Activated CD4-positive, CD25-positive, alpha-beta regulatory T cell treated with anti-CD3 and anti-CD28 coated beads, Interleukin-2, amount 50 U/mL, for 72 hours (primary cell): ENCODE measurements around the gene TRAPPC12.
A peak's percentile ranks its signal among the peaks of the same experiment; 100 is the strongest.

ENCODE experiments used
- DNase-seq: peaks from one replicate; pipeline ENCODE4 v3.0.0; 2021

The TRAPPC12 gene

DNA sequence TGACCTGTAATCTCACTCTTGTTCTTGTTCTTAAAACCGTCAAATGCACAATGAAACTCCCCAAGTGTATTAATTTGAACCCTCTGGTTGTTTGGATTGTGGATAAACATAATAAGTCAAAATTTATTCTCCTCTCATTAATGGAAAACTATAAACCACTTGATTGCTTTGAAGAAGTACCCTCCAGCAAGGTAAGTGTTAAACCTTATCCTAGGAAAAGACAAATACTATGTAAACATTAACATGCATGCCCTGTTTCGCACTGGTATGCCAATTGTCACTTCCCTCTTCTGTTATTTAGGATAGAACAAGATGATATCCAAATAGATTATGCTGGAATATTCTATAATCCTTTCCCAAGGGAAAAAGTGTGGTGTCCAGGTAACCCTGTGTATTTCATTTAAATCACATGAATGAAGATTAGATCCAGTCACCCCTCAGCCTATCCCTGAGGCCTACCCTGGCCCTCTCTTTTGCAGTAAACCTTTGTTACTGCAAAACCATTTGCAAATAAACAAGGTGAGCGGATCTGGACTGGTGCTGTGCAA is 138.5 kb downstream of the TRAPPC12 start:
- DNase-seq, result no peak

DNA sequence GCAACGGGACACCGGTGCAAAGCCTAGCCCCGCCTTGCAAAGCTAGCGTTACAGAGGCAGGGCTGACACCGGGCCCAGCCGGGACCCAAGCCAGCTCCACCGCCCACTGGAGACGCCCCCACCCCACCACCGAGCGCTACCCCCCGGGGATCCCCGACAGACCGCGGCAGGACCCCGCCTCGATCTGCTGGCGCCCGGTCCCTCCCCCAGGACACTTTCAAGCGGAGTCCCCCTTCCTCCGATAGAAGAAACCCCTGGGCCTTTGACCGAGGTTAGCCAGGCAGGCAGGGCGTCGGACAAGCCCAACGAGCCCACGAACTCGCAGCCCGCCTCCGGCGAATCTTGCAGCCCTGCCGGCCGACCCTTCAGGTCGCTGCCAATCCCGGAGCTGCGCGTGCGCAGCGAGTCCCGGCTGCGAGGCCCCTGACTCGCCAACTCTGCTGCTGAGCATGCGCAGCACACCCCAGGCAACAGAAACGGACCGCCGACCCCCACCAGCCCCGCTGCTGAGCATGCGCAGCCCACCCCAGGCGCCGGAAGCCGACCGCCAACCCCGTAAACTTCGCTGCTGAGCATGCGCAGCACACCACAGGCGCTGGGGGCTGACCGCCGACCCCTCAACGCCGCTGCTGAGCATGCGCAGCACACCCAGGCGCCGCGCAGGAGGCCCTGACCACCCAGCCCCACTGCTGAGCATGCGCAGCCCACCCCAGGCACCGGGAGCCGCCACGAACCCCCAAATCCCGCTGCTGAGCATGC is 139.2 kb downstream of the TRAPPC12 start:
- peak; percentile 97 for DNase-seq

DNA sequence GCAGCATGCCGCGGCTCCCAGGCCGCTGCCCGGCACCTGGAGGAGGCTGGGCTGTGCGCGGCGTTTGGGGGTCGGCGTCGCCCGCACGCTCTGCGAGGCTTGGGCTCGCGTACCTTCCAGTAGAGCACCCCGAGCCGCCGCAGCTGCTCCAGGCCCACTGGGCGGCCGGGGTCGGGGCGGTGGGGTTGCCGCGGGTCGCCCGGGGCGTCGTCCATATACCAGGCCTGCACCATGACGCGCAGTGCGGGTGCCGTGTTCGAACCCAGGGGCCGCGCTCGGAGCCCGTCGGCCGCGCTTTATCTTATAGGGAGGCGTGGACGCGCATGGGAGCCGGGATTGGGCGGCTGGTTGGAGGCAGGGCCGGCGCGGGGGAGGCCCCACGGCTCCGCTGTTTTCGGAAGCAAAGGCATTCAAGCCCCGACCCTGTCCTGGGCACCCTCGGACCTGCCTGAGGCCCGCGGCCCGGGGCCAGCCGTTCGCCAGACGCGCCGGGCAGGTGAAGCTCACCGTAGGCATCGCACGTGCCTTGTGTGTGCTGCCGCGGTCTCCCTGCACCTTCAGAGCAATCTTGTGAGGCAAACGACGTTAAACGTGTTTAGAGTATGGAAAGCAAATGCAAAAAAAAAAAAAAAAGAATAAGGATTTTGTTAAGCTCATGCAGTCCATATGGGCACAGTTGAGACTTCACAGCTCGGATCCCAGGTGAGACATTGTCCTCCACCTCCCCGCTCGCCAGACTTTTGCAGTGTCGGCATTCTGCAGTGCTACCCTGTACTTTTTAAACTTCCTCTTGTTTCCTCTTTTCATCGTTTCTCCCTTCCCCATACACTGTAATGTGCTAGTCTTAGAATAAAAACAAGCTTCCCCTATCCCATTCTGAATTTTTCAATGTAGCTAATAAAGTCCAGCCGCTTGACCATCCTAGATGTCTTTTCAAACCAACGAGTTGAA is 140.0 kb downstream of the TRAPPC12 start, which contains the start of gene ADI1:
ADI1 (minus strand) TSS at position 277 of the 951 bp plus-strand sequence; CDS start at position 233, 44 bp downstream.
- DNase-seq, result peak; percentile 80

DNA sequence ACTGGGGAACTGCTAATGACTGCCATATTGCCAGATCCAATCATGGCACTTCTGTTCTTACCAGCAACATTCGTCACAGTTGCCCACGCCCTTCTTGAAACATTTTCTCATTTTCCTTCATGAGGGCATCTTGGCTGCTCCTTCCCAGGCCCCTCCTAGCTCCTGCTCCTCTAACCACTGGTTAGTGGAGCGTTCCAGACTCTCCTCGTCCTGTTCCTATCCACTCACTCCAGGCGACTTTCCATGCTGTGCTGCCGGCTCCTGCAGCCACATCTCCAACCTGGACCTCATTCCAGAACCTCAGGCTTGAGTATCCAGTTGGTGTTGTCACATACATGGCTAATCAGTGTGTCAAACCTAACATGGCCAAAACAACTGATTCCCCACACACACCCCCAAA is 141.1 kb downstream of the TRAPPC12 start:
- DNase-seq, result no peak

DNA sequence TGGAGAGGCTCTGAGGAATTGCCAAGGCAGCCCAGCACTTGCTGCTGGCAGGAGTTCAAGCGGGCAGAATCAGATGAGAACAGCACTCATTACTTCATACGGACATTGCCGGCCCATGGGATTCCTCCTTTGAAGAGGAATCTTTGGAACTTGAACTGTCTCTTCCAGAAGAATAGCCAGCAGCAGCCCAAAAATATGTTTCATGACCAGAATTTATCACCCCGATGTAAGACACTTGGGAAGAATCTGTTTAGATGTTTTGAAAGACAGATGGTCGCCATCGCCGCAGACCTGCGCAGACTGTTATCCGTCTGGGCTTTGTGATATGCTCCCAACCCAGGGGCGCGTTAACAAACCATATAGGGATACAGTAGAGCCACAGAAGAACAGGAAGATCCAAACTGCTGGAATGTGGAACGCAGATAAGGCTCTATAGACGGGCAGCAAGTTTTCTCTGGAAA is 143.5 kb downstream of the TRAPPC12 start:
- DNase-seq, result no peak

DNA sequence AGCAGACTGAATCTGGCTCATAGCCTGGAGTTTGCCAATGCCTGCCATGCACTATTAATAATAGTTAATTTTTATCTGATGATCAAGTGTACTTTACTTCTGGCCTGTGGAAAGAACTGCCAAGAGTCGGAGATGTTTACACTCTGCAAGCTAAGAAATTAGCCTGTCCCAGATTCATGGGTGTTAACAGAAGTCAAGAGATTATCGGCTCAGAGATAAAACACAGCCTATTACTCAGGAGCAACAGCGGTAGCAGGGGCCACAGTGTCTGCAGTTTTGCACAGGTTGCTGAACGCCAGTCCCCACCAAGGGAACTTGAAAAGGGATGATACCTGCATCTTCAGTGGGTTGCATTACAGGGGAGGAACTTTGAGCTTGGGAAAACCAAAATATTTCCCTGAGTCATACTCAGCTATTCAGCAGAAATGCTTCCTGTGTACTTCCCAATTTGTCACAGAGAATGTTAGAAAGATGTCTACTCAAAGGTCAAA is 144.1 kb downstream of the TRAPPC12 start:
- no peak for DNase-seq

DNA sequence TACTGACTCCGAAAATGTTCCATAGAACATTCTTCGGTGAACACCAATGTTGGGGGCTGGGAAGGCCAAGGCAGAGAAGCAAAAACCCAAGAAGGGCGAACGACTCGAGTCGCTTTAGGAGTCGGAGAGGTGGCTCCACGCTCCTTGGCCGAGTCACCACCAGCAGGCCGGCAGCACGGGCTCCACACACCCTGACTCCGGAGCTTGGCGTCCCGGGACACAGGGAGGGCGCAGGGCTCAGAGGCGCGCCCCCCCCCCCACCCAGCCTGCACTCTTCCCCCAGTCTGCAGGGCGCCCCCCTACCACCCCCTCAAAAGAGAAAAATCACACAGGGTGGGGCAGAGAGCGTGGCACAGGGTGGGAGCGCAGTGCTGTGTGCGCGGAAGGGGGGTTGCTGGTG is 147.4 kb downstream of the TRAPPC12 start:
- no peak for DNase-seq

DNA sequence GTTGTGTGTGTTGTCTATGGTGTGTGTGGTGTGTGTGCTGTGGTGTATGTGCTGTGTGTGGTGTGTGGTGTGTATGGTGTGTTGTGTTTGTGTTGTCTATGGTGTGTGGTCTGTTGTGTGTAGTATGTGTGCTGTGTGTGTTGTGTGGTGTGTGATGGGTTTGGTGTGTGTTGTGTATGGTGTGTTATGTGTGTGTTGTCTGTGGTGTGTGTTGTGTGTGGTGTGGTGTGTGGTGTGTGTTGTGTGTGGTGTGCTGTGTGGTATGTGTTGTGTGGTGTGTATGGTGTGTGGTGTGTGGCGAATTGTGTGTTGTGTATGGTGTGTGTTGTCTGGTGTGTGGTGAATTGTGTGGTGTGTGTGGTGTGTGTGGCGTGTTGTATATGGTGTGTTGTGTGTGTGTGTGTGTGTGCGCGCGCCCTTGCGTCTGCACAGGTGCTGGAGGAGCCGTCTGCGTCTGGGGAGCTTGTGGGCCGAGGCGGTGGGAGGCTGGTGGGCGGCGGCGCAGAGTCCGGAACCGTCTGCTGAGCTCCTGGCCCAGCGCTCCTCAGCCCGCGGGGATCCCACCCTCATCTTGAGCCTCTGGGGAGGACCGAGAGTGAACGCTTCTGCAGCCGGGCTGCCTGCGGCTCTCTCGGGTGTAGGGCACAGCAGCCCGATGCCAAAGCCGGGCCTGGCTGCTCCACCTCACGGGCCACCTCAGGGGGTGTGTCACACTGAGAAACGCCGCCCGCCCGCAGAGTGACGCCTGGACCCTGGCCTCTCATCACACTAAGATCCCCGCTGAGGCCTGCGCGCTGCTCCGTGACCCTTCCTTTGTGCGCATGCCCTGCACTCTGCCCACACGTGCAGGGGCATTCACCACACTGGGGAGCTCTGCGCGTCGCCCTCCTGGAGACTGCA is 148.6 kb downstream of the TRAPPC12 start:
- no peak for DNase-seq
